ENCODE results near the gene LIPK.
"Not testable (repeated sequence)": the region's sequence is repeated elsewhere in the genome, so short reads cannot be mapped to it uniquely, and the experiment has no call there.

The LIPK gene

GRCh38 chr10:88709361-88709760 is 3.3 kb downstream of the LIPK start:
- not testable (repeated sequence) for DNase-seq (ENCODE audit: insufficient read length, low spot score); FAIRE-seq

GRCh38 chr10:88715517-88715916 is 9.5 kb downstream of the LIPK start:
- DNase-seq (ENCODE audit: insufficient read length, low spot score) (no peak), FAIRE-seq (no peak)

GRCh38 chr10:88721392-88721791 is 15.3 kb downstream of the LIPK start:
- FAIRE-seq (no peak), DNase-seq (ENCODE audit: insufficient read length, low spot score) (no peak)

- FAIRE-seq (peak; percentile 98), DNase-seq (ENCODE audit: insufficient read length, low spot score) (peak; percentile 20)
These were observed 19.7 kb downstream of the LIPK start for GRCh38 chr10:88725798-88726197.

- DNase-seq (ENCODE audit: insufficient read length, low spot score) (no peak), FAIRE-seq (no peak)
These were observed 22.2 kb downstream of the LIPK start for GRCh38 chr10:88728107-88728763.

- DNase-seq (ENCODE audit: insufficient read length, low spot score) (no peak), FAIRE-seq (no peak)
These were observed 24.8 kb downstream of the LIPK start for GRCh38 chr10:88730864-88731263.

- DNase-seq (ENCODE audit: insufficient read length, low spot score), result no peak
- peak; percentile 40 for FAIRE-seq
These were observed 25.2 kb downstream of the LIPK start for GRCh38 chr10:88731296-88731695.

- DNase-seq (ENCODE audit: insufficient read length, low spot score) (no peak), FAIRE-seq (peak; percentile 87)
These were observed 27.2 kb downstream of the LIPK start for GRCh38 chr10:88733215-88733614.

GRCh38 chr10:88735661-88736060 is 29.6 kb downstream of the LIPK start:
- no peak for FAIRE-seq
- no peak for DNase-seq (ENCODE audit: insufficient read length, low spot score)

GRCh38 chr10:88741921-88742320 is 35.9 kb downstream of the LIPK start:
- FAIRE-seq; DNase-seq (ENCODE audit: insufficient read length, low spot score): not testable (repeated sequence)

- no peak for FAIRE-seq
- DNase-seq (ENCODE audit: insufficient read length, low spot score), result no peak
These were observed 36.4 kb downstream of the LIPK start for GRCh38 chr10:88742448-88742847.

GRCh38 chr10:88744002-88744401 is 38.0 kb downstream of the LIPK start:
- no peak for DNase-seq (ENCODE audit: insufficient read length, low spot score)
- no peak for FAIRE-seq

- FAIRE-seq, result no peak
- DNase-seq (ENCODE audit: insufficient read length, low spot score), result no peak
These were observed 39.6 kb downstream of the LIPK start for GRCh38 chr10:88745633-88746032.

- no peak for FAIRE-seq
These were observed 48.2 kb downstream of the LIPK start for GRCh38 chr10:88754287-88754686.

GRCh38 chr10:88755753-88756152 is 49.7 kb downstream of the LIPK start:
- DNase-seq (ENCODE audit: insufficient read length, low spot score) (no peak), FAIRE-seq (peak; percentile 71)

More at GRCh38 chr10:88754287-88754686, 48.2 kb downstream of the LIPK start:
- no peak for DNase-seq (ENCODE audit: insufficient read length, low spot score)

- DNase-seq (ENCODE audit: insufficient read length, low spot score), result no peak
These were observed 50.6 kb downstream of the LIPK start for GRCh38 chr10:88756660-88757059.

GRCh38 chr10:88759366-88760101 is 53.5 kb downstream of the LIPK start, which contains the start of gene LIPN:
Gene LIPN (plus strand): TSS chr10:88760020. CDS start chr10:88761406, 1,386 bp downstream.
- peak; percentile 67 for FAIRE-seq
- no peak for DNase-seq (ENCODE audit: insufficient read length, low spot score)

More at GRCh38 chr10:88756660-88757059, 50.6 kb downstream of the LIPK start:
- no peak for FAIRE-seq

- no peak for FAIRE-seq
- DNase-seq (ENCODE audit: insufficient read length, low spot score), result no peak
These were observed 56.9 kb downstream of the LIPK start for GRCh38 chr10:88762906-88763305.

GRCh38 chr10:88763441-88763840 is 57.4 kb downstream of the LIPK start:
- DNase-seq (ENCODE audit: insufficient read length, low spot score) (no peak), FAIRE-seq (no peak)

- no peak for DNase-seq (ENCODE audit: insufficient read length, low spot score)
- no peak for FAIRE-seq
These were observed 58.1 kb downstream of the LIPK start for GRCh38 chr10:88764110-88764509.

- DNase-seq (ENCODE audit: insufficient read length, low spot score) (no peak), FAIRE-seq (no peak)
These were observed 59.8 kb downstream of the LIPK start for GRCh38 chr10:88765816-88766215.

- DNase-seq (ENCODE audit: insufficient read length, low spot score) (no peak), FAIRE-seq (no peak)
These were observed 63.3 kb downstream of the LIPK start for GRCh38 chr10:88769384-88769783.
